NCI-H146 treated with DMSO at 0.1 percent for 48 hours (cell line): Measurements from ENCODE around the gene KDM2B.

ENCODE experiments used
- DNase-seq: peaks from one replicate; lab custom pipeline; 2025; ENCODE audit not compliant: unreplicated experiment; lab: John Stamatoyannopoulos, UW

Gene KDM2B

DNA sequence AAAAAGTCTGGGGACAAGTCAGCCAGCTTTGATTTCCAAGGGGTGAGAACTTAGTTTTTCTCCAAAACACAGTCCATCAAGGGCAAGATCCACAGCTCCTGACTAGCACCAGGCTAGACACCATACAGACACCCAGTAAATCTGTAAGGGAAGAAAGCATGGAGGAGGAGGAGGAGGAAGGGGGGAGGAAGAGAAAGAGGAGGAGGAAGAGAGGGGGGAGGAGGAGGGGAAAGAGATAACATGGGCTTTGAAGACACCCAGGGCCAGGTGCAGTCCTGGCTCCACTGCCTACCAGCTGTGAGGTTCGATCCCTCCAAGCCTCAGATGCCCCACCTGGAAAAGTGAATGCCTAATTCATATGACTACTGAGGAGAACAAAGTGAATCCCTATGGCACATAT, 18.3 kb downstream of the KDM2B start:
- DNase-seq, result no peak

DNA sequence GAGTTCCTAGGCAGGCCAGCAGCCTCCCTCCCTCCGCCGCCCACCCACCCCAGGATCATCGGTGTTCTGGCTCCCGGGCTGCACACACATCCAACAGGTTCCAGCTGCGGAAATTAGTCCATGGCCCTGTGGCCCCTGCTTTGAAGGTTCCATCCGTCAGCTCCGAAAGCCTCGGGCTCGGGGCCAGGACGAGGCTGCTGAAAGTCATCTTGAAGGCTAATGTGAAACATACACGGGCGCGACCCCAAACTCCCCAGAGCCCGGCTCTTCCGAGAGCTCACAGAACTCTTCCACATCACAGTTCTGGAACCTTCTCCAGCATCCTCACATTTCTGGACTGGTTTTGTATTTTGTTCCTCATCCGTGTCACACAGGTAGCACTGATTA, 19.8 kb downstream of the KDM2B start:
- DNase-seq, result no peak

GRCh38 chr12:121560392-121561008, 20.3 kb downstream of the KDM2B start:
- no peak for DNase-seq

DNA sequence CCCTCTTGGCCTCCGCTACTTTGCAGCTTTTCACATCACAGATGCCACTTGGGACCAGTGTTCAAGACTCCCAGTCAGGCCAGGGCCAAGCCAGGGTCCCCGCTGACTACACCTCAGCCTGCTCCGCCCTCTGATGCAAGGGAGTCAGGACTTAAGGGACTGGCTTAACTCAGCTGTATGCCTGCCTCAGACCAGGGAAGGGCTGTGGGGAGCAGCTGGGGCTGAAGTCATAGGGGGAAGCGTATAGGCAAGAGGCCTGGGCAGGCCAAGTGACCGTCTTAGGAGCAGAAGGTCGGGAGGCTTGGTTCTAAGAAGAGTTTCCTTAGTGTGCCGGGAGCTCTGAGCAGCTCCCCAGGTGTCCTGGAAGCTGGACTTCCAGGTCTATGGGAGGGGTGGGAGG, 21.9 kb downstream of the KDM2B start:
- DNase-seq, result no peak

DNA sequence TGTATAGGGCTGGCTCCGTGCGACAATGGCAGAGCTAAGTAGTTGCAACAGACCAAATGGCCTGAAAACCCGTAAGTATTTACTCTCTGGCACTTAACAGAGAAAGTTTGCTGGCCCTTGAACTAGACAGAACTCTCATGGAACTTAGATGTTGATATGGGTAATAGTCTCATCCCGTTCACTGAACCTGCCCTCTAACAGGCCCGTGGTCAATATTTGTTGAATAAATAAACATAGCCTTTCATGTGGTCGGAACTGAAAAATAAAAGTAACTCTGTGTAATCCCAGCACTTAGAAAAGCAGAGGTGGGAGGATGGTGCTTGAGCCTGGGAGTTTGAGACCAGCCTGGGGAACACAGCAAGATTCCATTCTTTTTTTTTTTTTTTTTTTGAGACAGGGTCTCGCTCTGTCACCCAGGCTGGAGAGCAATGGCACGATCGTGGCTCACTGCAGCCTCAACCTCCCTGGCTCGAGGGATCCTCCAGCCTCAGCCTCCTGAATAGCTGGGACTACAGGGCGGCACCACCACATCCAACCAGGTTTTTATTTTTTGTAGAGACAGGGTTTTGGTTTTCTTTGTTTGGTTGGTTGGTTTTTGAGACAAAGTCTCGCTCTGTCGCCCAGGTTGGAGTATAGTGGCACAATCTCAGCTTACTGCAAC, 29.7 kb downstream of the KDM2B start:
- no peak for DNase-seq

DNA sequence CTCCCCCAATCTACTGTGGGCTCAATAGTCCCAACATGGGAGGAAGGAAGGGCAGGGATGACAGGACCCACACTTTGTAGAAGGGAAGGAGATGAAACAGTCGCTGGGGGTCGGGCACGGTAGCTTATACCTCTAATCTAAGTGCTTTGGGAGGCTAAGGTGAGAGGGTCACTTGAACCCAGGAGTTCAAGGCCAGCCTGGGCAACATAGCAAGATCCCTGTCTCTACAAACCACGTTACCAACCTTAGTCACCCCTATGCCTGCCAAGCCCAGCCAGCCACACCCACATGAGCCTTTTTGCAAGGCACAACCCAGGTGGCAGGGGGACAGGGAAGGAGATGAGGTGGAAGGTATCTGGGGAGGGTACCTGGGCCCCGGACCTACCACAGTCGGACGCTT, 31.7 kb downstream of the KDM2B start:
- no peak for DNase-seq

GRCh38 chr12:121545480-121545879, 35.3 kb downstream of the KDM2B start:
- DNase-seq, result no peak

GRCh38 chr12:121543786-121544185, 37.0 kb downstream of the KDM2B start:
- DNase-seq, result no peak

DNA sequence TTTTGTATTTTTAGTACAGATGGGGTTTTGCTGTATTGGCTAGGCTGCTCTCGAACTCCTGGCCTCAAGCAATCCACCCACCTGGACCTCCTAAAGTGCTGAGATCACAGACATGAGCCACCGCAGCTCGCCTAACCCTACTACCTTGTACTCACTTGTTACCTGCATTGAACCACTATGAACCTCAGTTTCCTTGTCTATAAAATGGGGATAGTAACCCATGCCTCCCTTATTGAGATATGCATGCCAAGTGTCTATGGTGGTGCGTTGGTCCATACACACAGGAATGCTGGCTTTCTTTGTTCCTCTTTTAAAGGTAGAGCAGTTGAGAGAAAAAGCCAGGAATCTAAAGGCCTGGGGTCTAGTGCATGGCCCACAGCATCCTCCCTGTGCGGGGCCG, 40.9 kb downstream of the KDM2B start:
- DNase-seq, result no peak

DNA sequence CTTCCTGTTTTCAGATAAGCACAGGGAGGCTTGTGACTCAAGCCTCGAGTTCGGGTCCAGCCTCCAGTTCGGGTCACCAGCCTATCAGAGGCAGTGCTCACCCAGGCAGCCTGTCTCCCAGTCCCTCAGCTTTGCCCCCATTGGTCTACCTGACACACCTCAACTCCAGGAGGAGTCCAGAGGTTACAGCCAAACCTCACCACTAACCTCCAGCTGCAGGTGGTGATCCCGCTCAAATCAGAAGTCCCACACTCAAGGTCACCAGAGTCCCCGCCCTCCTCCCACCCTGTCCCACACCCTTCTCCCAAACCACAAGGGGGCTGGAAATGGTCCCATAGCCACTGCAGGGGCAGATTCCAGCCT, 42.1 kb downstream of the KDM2B start:
- DNase-seq, result no peak

- peak; percentile 8 for DNase-seq
These were observed 42.8 kb downstream of the KDM2B start for GRCh38 chr12:121537814-121538698.

GRCh38 chr12:121536899-121537813, 43.7 kb downstream of the KDM2B start:
- DNase-seq, result peak; percentile 59

DNA sequence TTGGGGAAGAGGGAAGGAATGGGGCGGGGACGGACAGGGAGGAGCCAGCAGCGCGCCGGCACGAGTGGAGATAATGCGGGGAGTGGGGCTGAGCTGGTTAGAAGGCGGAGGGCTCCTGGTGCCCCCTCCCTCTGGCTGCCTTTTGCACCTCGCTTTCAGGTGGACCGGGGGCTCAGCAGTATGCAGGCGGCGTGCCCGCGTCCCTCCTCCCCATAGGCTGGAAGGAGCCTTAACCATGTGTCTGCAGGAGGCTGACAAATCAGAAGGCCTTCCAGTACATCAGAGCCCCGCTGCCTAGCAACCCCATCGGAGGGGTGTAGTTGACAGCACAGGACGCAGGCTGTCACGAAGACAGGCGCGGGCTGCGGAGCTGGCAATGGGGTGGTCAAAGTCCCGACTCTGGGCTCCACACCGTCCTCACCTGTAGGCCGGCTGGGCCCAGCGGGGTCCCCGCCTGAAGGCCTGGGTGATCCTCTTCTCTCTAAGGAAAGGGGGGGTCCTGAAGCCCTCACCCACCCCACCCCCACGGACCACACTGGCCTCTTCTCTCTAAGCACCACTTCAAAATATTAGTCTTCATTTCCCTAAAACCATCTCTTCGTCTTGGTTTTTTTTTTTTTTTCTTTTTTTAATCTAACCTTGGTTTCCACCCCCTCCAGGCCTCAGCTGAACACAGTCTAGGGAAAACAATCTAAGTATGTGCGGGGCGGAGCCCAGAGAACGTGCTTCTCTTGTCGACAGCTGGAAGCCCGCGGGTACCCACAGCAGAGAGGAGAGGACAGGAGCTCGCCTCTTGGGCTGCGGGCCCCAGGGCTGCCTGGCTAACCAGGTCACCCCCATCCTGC, 44.5 kb downstream of the KDM2B start:
- DNase-seq, result peak; percentile 37

- DNase-seq, result no peak
These were observed 45.4 kb downstream of the KDM2B start for GRCh38 chr12:121535150-121536053.

DNA sequence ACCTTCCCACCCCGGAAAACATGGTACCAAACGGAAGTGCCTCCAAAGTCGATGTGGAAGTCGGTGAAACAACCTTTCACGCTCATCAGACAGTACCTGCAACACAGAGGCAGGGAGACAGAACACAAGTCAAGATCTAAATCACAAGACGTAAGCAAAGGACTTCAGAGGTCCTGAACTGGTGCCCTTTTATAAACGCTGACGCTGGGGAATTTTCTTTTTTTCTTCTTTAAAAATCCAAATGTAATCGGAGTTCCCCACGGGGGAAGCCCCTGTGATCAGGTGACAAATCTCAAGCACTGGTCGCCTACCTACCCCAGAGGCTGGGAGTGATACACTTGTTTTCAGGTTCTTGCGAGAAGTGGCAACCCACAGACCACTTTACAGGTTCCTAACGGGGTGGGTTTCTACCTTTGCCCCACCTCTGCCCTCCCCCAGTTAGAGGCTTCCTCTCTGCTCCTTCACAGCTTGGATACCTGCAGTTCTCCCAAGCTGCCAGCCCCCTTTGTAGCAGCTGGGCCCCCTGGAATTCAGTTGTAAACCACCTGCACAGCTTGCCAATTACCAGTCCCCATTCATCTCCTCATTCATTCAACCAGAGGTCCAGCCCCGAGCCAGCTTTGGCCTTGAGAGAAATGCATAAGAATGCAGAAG, 46.2 kb downstream of the KDM2B start:
- no peak for DNase-seq

DNA sequence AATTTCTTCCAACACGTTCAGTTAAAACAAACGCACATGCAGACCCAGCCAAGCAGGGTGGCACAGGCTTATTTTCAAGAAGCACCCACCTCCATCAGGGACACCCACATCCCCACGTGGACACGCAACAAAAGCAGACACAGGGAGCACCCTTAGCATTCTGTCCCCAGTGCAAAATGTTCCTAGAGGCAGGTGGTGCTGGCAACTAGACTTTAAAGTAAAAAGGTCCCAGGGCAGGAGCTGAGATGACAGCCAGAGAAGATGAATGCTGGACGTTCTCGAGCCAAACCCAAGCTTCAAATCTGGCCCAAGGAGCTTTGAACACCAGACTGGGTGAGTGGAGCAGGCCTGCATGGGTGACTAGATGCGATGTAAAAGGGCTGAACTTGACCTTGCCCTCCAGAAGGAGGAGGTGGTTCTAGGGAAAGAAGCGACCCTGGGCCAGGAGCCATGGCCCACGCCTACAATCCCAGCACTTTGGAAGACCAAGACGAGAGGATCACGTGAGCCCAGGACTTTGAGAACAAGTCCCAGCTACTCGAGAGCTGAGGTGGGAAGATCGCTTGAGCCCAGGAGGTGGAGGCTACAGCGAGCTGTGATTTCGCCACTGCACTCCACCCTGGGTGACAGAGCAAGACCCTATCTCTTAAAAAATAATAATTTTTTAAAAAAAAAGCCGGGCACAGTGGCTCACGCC, 47.3 kb downstream of the KDM2B start:
- no peak for DNase-seq

DNA sequence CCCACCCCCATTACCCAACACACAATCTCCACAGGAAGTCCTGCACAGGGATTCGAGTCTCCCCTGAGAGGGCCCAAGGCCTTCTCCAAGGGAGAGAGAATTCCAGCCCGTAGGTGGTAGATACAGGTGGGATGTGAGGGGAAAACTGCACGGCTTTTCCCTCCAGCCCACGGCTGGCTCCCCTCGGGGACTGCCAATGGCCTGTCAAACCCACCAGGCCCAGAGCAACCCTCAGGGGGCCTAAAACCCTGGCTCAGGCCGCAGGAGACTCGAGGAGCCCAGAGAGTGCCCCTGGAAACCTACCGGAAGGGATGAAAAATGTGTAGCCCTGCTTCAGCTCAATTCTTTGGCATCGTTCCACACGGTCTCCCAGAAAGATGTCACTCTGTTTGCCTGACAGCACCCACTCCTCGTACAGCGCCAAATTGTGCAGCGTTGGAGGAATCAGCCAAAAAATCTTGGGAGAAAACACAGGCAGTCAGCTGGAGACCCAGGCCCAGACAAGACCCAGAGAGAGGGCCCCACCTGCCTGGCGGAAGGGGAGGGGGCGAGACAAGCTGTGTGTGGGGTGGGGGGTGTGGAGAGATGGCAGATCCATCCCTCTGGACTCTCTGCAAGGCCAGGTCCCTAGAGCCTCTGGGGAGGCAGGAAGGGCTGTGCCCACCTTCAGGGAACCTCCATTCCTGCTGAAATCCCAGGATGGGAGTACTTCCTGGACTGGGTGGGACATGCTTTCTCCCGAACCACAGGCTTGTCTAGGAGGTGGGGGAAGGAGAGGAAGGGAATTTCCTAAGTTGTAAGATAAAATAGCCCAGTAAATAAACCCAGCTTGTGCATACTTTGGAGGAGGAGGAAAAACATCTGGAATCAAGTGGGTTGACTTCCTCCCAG, 48.1 kb downstream of the KDM2B start:
- DNase-seq, result no peak
